GM12891 (cell line): ENCODE measurements around the gene MSI2. TPM values are rescaled to one million over a fixed set of nuclear protein-coding genes. Genes with fewer than 3 reads are reported as not detected.
"Not testable (repeated sequence)": the region's sequence is repeated elsewhere in the genome, so short reads cannot be mapped to it uniquely, and the experiment has no call there.

Source experiments
- DNase-seq: peaks from one replicate; pipeline ENCODE4 v3.0.0; 2011; ENCODE audit warnings: low spot score; ENCODE audit not compliant: insufficient read length
- FAIRE-seq: peaks from 2 replicates; lab custom pipeline; 2011; peaks lifted over from hg19 to GRCh38; lab: Jason Lieb, UNC
- PAX5 ChIP-seq: IDR thresholded peaks from 2 replicates; pipeline ENCODE4 v1.6.1; 2011; ENCODE audit warnings: low read length, moderate library complexity, mild to moderate bottlenecking; ENCODE audit not compliant: insufficient read depth, severe bottlenecking
- POLR2A ChIP-seq: IDR thresholded peaks from 2 replicates; pipeline ENCODE4 v1.6.1; 2011; ENCODE audit warnings: low read depth, low read length, control low read depth
- POLR2AphosphoS5 ChIP-seq: IDR thresholded peaks from 2 replicates; pipeline ENCODE4 v1.6.1; 2011; ENCODE audit warnings: low read depth, low read length, control low read depth
- POU2F2 ChIP-seq: IDR thresholded peaks from 2 replicates; pipeline ENCODE4 v1.6.1; 2011; ENCODE audit warnings: low read depth, mild to moderate bottlenecking, control low read depth, low read length, moderate library complexity
- SPI1 ChIP-seq: IDR thresholded peaks from 2 replicates; pipeline ENCODE4 v1.6.1; 2011; ENCODE audit warnings: low read depth, low read length, control low read depth
- TAF1 ChIP-seq: IDR thresholded peaks from 2 replicates; pipeline ENCODE4 v1.6.1; 2011; ENCODE audit warnings: low read depth, low read length, control low read depth
- polyA plus RNA-seq: library from polyadenylated mRNA; unstranded; fragments of >200 nt; gene quantifications from one replicate; pipeline ENCODE4 v1.2.1, GENCODE V29; 2012; ENCODE audit warnings: low read depth, missing spikeins, inconsistent platforms; ENCODE audit not compliant: missing spikeins

Gene MSI2
- 51.0 TPM for polyA plus RNA-seq

DNA sequence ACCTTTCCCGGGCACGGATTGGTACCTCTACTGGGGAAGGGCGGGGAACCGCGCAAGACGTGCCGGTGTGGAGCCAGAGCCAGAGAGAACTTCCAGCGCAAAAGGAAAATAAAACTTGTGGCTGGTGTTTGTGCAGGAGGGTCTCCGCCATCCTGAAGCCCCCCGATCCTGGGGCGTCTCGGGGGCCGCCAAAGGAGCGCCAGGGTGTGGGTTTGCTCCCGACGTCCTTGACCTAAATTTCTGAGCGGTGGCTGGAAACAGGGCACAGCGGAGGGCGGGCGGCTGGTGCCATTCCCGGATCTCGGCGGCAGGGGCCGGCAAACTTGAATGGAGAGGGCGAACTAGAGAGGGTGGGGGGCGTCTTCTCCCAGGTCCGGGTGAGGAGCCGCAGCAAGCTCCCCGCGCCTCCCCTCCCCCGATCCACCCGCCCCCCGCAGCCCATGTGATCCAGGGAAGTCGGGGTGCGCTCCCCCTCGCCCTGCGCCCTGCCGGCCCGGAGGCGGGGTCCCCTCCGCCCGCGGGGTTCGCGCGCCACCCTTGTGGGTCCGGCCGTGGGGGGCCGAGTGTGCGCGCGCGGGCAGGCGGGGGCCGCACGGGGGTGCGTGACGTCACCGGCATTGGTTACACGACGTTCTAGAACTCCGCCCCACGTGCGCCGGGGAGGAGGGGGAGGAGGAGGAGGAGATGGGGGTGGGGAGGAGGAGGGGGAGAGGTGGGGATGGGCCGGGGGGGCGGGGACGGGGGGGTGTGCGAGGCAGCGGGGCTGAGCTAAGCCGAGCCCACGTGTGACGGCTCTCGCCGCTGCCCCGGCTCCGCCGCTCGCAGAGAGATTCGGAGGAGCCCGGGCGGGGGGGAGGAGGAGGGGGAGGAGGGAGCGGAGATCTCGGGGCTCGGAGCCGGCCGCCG lies at the start of gene MSI2:
Gene MSI2, plus strand, starts transcription at position 748 of the 906 bp plus-strand sequence. CDS start 220 bp downstream, outside the sequence.
- peak; percentile 92 for FAIRE-seq
- TF ChIP-seq SPI1: no peak
- TF ChIP-seq POLR2A: no peak
- TF ChIP-seq PAX5: no peak
- no peak for TF ChIP-seq TAF1
- TF ChIP-seq POLR2AphosphoS5: no peak
- TF ChIP-seq POU2F2: no peak
- DNase-seq: peak; percentile 68

DNA sequence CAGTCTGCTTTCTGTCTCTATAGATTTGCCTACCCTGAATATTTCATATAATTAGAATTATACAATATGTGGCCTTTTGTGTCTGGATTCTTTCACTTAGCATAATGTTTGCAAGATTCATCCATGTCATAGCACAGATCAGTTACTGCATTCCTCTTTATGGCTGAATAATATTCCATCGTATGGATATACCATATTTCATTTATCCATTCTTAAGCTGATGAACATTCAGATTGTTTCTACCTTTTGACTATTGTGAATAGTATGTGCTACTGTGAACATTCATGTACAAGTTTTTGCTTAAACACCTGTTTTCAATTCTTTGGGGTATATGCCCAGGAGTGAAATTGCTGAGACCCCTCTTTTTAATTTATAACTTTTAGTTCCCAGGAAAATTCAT lies 49.4 kb upstream of the MSI2 start:
- DNase-seq (no peak), FAIRE-seq (no peak)
- TF ChIP-seq TAF1: no peak
- no peak for TF ChIP-seq PAX5
- no peak for TF ChIP-seq POLR2A
- TF ChIP-seq POU2F2: no peak
- no peak for TF ChIP-seq POLR2AphosphoS5
- no peak for TF ChIP-seq SPI1

DNA sequence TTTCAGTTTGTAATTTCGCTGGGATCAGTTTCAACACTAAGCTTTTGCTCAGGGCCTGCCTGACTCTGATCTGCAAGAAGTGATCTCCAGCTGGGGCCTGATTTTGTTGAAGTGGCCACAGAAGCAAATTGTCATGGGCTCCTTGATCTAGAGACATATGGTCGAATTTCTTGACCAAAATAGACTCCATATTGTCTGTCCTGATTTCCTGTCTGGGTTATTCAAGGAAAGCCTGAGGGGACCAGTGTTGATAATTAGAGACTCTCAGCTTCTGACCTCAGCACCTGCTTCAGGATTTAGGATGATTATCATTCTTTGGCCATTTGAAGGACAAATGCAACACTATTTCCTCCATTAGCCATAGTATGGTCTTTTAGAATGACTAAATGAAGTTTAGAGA lies 48.9 kb upstream of the MSI2 start:
- TF ChIP-seq POLR2AphosphoS5: no peak
- TF ChIP-seq POU2F2: no peak
- DNase-seq (no peak), FAIRE-seq (no peak)

DNA sequence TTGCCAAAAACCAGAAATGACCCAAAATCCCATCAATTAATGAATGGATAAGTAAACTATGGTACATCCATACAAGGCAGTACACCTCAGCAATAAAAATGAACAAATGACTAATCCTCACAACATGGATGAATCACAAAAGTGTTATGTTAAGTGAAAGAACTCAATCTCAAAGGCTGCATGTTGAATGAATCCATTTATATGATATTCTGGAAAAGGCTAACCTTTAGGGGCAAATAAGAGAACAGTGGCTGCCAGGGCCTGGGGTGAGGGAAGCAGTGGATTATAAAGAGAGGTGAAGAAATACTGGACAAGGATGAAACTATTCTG lies 46.1 kb upstream of the MSI2 start:
- DNase-seq: no peak
- no peak for TF ChIP-seq POU2F2
- TF ChIP-seq TAF1: no peak
- TF ChIP-seq POLR2AphosphoS5: no peak
- TF ChIP-seq POLR2A: no peak
- TF ChIP-seq SPI1: no peak
- no peak for FAIRE-seq

DNA sequence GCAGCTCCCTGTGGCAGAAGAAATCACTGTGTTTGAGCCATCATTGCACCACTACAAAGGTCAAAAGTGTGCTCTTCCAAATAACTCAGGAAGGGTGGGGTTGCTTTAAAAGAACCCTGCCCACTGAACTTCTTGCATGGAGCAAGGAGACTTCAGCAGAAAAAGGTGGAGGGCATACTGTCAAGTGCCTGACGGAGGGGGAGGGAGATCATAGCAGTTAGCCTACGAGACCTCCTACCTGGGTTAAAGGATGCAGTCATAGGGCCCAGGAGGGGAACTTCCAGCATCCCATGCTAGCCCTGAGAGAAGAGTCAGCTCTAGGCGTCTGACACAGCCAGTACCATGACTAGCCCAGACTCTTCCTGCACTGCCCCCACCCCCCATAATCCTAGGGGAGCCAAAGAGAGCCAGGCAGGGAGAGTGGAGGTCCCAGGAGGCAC lies 45.3 kb upstream of the MSI2 start:
- DNase-seq (no peak), FAIRE-seq (no peak)
- TF ChIP-seq PAX5 (no peak), POLR2AphosphoS5 (no peak), POLR2A (no peak), SPI1 (no peak), POU2F2 (no peak)

DNA sequence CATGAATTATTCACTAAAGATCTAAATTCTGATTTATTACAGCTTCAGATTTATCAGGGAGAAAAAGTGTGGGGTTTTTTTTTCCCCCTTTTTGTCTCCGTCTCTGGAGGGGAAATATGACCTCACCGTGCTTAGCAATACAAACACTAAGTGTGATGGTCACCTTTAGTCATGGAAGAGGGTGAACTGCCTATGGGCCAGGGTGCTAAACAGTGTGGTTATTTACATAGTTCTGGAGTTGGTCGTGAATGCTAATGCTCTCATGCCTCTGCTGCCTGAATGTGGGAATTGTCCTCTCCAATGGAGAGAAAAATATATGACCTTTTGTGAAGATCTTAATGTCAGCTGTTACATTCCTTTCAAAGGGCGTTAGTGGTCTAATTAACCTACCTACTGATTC lies 44.8 kb upstream of the MSI2 start:
- no peak for TF ChIP-seq POLR2A
- TF ChIP-seq SPI1: no peak
- TF ChIP-seq PAX5: no peak
- no peak for TF ChIP-seq TAF1
- TF ChIP-seq POU2F2: no peak
- TF ChIP-seq POLR2AphosphoS5: no peak
- FAIRE-seq (no peak), DNase-seq (no peak)

DNA sequence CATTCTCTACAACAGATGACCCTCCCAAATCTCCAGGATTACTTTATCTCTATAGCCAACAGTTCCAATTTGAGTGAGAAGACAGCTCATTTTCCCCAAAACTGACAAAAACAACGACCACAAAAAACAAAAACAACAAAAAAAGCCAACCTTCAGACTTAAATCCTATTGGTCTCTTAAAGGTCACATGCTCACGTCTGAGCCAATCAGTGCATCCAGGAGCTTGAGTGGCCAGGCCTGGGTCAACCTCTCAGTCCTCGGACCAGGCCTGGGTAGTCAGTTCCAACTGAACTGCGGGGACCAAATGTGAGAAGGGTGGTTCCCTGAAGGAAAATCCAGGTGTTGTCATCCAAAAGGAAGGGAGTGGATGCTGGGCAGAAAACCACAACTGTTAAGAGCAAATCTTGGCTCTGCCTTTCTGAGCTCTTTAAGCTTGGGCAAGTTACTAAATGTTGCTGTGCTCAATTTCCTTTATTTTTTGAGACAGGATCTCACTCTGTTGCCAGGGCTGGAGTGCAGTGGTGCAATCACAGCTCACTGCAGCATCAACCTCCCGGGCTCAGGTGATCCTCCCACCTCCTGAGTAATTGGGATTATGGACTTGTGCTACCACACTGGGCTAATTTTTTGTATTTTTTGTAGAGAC lies 43.0 kb upstream of the MSI2 start:
- no peak for DNase-seq
- FAIRE-seq: no peak
- no peak for TF ChIP-seq POLR2A
- TF ChIP-seq TAF1: no peak

DNA sequence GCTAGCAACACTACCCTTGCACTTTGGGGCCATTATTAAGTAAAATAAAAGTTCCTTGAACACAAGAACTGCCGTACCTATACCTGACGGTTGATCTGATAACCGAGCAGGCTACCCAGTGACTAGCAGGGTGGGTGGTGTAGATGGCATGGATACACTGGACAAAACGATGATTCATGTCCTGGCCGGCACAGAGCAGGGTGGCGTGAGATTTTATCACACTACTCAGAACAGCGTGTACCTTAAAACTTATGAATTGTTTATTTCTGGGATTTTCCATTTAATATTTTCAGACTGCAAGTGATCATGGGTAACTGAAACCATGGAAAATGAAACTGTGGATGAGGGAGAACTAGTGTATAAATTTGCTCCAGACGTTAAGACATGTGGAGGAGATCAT lies 41.0 kb upstream of the MSI2 start:
- no peak for DNase-seq
- FAIRE-seq: no peak
- TF ChIP-seq TAF1: no peak
- no peak for TF ChIP-seq PAX5
- no peak for TF ChIP-seq POU2F2
- TF ChIP-seq SPI1: no peak
- TF ChIP-seq POLR2A: no peak
- TF ChIP-seq POLR2AphosphoS5: no peak

DNA sequence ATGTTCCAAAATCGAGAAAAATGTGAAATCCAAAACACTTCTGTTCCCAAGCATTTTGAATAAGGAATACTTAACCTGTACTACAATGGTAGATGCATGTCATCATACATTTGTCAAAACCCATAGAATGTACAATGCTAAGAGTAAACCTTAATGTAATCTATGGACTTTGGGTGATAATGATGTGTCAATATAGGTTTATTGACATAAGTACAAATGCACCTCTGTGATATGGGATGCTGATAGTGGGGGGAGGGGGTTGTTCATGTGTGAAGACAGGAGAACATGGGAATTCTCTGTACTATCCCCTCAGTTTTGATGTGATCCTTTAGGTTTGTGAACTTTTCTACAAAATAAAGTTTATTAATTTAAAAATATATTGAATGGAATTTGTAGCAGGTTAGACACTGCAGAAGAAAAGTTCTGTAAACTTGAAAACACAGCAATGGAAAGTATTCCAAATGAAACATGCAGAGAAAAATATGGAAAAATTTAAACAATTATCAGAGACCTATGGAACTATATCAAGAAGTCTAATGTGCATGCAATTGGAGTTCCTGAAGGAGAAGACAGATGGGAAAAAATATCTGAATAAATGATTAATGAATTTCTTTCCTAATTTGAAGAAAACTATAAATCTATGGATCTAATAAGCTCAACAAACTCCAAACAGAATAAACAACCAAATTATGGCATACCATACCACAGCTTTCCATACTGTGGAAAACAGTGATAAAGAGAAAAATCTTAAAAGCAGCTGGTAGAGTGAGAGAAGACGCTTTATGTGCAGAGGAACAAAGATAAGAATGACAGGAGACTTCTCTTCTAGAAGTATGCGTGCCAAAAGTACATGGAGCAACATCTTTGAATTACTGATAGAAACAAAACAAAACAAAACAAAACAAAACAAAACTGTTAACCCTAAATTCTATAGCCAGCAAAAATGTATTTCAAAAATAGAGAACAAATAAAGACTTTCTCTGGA lies 34.7 kb upstream of the MSI2 start:
- TF ChIP-seq POLR2A (no peak), SPI1 (no peak), PAX5 (no peak), POLR2AphosphoS5 (no peak), POU2F2 (no peak), TAF1 (no peak)
- no peak for DNase-seq
- no peak for FAIRE-seq

DNA sequence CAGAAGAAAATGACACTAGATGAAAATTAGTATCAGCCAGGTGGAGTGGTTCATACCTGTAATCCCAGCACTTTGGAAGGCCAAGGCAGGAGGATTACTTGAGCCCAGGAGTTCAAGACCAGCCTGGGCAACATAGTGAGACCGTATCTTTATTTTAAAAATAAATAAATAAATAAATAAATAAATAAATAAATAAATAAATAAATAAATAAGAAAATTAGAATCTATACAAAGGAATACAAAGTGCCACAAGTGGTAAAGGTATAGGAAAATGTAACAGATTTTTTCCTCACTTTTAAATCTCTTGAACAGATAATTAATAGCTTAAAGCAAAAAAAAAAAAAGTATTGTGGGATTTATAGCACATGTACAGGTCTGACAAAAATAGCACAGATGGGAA lies 33.9 kb upstream of the MSI2 start:
- not testable (repeated sequence) for FAIRE-seq, DNase-seq
